AG20443 (cell line): ENCODE measurements around the gene RIOK2.
A peak's percentile ranks its signal among the peaks of the same experiment; 100 is the strongest.
"Not testable (repeated sequence)": the region's sequence is repeated elsewhere in the genome, so short reads cannot be mapped to it uniquely, and the experiment has no call there.

Experiments
- DNase-seq: peaks from one replicate; pipeline ENCODE4 v3.0.0; 2012; ENCODE audit warnings: low spot score, mixed read lengths

Gene RIOK2

DNA sequence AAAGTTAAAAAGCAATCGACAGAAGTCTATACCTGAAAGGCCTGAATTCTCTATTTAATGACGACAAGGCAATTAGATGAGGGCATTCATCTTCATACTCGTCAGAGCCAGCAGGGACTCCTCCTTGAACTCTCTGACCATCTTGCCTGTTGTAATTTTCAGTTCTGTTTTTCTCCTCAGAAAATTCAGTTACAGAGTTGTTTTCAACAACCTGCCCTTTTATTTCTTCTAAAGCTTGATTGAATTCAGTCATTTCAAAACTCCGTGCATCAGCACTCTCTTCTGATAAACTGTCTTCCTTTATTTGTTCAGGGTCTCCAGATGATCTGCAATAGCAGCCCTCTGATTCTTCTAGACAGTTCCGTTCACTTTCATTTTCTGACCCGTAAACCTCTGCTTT, 15.6 kb downstream of the RIOK2 start:
- DNase-seq = no peak

DNA sequence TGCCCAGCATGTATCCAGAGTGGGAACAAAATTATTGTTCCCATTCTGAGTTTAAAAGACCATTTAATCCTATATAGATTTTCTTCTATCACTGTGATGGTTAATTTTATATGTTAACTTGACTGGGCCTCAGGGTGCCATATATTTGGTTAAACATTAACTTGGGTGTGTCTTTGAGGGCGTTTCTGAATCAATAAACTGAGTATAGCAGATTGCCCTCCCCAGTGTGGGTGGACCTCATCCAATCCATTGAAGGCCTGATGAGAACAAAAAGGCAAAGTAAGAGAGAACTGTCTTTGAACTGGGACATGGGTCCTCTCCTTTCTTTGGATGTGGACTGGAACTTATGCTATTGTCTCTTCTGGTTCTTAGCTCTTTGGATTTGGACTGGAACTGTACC, 17.3 kb downstream of the RIOK2 start:
- no peak for DNase-seq

DNA sequence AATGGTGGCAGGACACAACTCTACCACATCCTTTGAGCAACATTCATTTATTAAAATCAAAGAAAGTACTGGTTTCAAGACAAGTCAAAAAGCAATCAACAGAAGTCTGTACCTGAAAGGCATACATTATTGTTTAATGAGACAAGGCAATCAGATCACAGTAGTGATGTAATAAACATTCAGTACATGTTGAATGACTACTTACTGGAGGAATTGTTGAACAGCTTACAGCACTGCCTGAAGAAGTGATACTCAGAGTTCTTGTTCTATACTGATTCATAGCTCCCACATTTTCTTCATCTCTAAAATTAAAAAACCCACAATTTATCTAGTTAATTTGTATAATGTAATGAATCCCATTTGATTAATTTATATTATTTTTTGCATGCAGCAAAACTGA, 18.2 kb downstream of the RIOK2 start:
- DNase-seq = no peak

DNA sequence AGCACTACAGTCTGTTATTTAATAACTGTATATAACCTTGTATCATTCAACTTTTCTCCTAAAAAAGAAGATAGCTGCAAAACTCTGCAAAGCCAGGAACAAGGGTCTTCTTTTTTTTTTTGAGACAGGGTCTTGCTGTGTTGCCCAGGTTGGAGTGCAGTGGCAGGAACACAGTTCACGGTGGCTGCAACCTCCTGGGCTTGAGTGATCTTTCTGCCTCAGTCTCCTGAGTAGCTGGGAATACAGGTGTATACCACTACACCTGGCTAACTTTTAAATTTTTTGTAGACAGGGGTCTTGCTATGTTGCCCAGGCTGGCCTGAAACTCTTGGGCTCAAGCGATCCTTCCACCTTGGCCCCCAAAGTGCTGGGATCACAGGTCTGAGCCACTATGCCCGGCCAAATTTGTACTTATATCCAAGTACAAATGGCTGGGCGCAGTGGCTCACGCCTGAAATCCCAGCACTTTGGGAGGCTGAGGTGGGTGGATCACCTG, 19.2 kb downstream of the RIOK2 start:
- DNase-seq = no peak

DNA sequence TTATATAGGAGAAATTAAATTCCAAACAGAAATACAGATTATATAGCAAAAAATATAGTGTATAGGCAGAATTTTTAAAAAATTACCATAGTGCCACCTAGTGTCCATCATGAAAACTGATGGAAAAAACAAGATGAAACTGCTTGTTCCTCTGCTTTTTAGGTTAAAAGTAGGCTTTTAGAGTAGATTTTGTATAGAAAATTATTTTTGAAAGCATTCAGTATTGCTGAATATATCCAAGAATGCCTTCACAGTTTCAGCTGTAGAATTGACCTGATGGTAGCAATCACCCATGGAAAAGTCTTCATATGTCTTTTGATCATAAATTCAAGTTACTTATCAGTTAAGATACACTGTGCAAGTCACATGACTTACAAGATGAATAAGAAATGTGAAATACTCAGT, 19.7 kb downstream of the RIOK2 start:
- no peak for DNase-seq

DNA sequence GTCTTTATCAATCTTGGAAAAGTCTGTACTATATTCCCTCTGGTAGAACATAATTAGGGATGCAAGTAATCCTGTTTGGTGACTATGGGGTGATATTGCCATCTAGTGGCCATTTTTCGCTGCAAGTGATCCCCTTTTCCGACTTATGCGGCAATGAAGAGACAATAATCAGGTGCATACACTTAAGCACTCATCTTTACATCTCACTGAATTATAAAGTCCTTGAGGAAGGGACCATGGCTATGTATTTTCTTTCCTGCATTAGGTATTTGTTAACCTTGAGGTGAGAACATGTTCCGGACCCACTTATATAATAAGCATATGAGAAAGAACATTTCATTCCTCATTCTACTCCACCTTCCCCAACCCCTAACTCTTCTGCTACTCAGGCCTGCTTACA, 21.0 kb downstream of the RIOK2 start:
- peak; percentile 48 for DNase-seq

DNA sequence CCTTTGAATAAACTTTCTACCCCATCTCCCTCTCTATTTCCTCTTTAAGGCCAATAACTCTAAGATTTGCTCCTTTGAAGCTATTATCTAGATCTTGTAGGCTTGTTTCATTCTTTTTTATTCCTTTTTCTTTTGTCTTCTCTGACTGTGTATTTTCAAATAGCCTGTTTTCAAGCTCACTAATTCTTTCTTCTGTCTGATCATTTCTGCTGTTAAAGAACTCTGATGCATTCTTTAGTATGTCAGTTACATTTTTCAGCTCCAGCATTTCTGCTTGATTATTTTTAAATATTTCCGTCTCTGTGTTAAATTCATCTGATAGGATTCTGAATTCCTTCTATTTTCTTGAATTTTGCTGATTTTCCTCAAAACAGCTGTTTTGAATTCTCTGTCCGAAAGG, 25.4 kb downstream of the RIOK2 start:
- no peak for DNase-seq

DNA sequence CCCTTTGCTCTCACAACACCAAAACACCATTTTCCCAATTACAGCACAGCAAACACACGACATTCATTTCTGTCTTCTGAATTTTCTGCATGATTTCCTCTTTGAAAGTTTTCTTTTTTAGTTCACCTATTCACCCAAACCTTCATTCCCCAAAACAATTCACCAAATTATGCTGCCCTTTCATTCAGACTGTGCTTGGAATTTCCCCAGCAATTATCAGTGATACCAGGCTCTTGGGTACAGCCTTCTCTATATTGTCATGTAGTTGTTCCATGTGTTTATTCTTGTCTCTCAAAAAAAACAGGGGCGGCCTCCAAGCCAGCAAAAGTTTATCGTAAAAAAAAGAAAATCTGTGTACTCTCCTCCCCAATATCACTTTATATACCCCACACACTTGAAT, 31.7 kb downstream of the RIOK2 start:
- DNase-seq = no peak

DNA sequence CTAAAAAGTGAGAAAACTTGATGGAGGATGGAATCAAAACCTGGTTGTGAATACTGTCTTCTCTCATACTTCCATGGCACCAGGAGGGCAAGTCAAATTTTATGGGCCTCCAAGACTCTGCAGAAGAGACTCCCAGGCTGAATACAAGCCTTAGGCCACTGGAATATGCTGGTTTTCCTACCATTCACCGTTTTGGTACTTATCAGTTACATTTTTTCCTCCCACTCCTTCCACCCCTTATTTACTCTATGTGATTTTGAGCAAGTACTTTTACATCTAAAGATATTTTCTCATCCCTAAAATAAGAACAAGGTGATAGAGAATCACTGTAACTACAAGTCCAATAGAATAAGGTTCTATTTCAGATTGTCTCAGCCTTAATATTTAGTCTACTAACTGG, 32.6 kb downstream of the RIOK2 start:
- no peak for DNase-seq

DNA sequence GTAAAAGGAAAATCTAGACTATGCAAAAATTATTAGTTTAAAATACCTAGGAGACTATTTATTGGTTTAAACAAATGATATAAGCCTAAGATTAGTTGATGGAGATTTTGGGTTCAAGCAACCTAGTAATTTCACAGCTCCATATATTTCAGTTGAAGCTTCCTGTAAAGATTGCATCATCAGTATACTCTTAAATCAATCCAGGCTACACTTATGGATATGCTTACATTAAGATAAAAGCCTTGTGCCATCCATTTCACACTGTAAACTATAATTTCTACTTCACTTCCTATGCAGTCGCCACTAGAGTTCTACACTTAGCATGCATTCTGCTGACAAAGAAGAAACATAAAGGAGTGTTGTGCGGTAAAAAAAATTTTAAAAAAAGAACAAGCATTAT, 33.3 kb downstream of the RIOK2 start:
- DNase-seq = no peak

DNA sequence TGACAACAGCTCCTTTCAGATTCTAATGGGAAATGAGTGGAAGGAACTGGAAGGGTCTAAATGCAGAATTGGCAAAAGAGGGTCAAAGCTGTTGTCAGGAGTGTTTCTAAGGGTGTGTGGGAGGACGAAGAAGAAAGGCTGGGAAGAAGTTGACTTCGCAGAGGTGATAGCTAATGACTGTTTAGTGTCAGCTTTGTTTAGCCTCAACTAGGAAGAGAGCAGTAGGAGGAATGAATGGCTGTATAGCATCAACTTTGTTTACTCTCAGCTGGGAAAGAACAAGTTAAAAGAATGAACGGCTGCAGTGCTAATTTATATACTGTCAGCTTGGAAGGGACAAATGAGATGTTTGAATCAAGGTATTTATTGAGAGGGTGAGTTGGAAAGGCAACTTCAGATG, 34.8 kb downstream of the RIOK2 start:
- no peak for DNase-seq

DNA sequence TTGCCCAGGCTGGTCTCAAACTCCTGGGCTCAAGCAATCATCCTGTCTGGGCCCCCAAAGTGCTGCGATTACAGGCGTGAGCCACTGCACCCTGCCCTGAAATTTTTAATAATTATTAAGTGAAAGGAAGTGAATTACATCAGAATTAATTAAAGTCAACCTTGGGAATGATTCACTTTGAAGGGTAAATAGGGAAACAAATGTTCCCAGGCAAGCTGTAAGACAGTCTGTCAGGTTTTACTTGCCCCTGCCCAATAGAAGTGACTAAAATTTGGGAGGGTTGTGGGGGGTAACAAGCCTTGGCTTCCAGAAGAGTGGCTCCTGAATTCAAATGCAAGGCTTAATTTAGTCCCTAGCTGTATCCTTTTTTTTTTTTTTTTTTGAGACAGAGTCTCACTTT, 39.3 kb downstream of the RIOK2 start:
- DNase-seq = no peak

DNA sequence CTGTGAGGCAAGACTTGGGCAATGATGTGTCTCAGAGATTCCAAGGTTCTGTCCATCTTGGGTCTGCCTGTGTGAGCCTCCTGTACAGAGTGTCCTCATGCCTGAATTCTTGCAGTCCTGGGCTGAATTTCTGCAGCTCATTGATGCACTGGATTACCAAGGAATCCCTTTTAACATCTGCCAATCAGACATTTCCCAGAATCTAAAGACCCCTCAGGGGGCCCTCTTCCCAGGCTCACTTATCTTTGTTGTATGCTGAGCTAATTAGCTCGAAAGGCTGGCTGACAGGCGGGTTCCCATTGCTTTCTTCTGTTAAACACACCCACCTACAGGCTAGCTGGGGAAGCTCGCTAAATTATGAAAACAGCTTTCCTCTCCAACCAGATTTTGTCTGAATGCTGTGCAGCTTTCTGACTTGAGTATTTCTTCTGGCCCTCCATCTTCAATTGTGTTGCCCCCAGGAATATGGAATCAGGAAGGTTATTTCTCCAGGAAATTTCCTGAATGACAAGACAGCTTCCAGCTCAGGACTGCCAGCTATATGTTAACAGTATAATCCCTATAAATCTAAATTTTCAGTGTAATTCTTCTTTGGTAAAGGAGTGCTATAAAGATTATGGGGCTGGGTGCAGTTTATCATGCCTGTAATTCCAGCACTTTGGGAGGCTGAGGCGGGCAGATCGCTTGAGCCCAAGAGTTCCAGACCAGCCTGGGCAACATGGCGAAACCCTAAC, 40.4 kb downstream of the RIOK2 start, which contains the start of gene LIX1:
LIX1 (minus strand) TSS at position 91 of the 734 bp plus-strand sequence; CDS start at position 56, 35 bp downstream.
- DNase-seq = peak; percentile 63

DNA sequence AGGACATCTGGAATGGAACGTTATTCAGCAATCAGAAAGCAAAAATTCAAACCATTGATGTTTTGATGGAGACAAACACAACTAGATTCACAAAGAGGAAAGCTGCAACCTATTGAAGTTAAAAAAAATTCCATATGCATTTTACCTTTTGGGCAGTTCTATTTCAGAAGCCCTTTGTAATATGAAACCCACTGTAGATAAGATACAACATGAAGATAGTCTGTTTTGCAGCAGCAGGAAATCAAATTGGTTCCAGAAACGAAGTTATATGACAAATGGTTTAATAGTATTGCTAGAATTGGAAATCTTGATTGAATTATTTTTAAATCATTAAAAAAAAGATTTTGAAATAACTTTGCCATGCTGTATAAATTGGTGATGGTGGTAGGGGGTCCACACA, 41.5 kb downstream of the RIOK2 start:
- DNase-seq = no peak

DNA sequence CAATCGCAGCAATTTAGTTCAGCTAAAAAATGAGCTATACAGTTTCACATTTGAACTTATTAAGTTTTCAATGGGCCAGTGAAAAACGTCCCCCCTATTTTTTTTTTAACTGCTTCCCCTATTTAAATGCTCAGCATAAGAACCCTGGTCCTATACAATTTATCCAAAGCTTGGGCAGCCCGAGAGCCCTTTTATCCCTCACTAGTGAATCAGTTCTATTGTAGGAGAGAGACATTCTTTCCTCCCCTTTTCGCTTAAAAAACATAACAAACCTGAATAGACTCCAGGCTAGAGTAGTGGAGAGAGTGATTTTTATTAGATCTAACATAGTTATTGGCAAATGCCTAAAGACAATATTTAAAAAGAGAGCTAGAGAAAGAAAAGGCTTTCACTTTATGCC, 42.0 kb downstream of the RIOK2 start:
- no peak for DNase-seq

DNA sequence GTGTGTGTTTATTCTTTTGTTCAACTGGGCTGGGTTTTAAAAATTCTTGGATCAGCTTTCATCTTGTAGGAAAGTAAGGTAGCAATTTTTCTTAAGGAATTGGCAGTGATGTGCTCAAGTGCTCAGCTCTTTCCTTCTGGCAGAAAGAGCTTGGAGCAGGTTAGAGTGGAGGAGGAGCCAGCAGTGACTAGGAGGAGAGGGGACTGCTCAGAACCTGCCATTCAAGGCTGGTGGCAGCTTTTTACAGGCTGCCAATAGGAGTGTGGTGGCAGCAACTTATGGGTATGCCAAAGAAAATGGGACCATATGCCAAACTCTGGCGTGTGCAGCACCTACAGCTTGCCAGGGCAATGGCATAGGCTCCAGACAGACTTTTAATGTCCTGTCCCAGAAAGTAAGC, 42.8 kb downstream of the RIOK2 start:
- DNase-seq = not testable (repeated sequence)

DNA sequence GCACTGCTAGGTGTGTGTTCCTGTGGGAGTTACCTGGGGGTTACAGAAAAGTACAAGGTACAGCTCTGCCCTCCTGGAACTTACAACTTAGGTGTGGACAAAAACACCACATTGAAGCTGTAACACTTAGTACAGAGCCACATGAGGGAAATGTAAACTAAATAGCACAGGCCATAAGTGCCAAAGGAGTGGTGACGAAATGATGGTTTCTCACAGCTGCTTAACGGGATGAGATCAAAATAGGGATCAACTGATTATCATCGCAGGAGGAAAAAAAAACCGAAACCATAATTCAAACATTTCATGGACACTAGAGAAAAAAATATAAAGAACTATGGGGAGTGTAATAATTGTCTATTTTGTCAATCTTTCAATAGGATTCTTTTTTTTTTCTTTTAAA, 46.6 kb downstream of the RIOK2 start:
- no peak for DNase-seq

DNA sequence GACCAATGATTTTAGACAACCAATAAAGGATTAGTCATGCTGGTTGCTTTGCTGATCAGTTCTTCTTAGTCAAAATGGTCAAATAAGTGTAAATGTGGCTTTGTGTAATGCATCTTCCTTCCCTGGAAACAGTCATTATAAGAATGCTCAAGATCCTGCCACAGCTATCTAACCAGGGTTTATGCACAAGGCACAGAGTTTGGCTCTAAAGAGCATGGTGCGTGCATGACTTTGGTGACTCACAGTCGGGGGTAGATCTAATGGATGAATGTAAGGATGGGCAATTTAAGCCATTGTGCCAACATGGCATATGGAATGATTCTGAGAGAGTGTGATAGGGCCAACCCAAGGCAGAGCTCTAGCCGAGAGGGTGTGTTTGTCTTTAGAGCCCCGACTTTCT, 47.2 kb downstream of the RIOK2 start:
- no peak for DNase-seq

DNA sequence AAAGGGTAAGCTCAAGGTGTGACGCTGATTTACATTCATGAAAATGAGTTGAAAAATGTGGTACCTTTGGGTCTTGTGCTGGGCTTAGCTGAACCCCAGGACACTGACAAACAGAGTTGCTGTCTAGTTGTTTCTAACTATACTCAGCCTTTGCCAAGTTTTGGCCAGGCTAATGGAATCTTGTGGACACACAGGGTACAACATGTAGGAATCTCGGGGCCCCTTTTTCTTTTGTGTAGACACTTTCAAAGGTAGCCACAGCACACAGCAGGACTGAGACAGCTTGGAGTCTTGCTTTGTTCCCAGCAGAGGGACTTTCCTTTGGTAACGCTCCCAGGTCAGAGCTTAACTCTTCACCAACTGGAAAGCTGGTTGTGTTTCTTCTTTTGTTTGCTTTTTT, 48.4 kb downstream of the RIOK2 start:
- DNase-seq = no peak

DNA sequence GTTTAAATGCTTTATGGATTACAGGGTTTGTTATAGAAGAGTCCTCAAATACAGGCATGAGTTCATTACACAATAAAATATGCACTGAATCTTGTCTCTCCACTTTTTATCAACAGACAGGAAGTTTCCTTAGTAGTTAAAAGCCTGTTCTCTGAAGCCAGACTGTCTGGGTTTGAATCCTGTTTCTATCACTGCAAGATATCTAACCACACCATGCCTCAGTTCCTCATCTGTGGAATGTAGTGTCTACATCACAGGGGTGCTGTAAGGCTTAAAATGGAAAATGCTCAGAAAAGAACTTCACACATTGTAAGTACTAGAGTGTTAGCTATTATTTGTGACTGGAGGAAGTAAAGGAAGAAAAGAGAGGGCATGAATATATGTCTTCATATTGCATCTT, 49.9 kb downstream of the RIOK2 start:
- no peak for DNase-seq

DNA sequence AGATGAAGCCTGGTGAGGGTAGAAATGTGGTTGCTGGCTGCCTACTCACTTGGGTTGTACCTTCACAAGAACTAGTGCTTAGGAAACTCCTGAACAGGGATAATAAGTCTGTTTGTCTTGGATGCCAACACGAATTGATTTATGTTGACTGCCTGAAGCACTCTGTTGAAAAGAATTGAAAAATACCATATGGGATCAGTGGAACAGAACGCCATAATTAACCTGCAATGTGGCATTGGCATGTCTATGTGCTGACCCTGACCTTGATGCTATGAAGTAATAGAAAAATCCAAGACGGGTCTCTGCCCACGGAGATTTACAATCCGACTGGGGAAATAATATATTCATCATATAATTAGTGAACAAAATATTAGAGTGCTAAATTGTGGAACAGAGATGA, 51.1 kb downstream of the RIOK2 start:
- no peak for DNase-seq

DNA sequence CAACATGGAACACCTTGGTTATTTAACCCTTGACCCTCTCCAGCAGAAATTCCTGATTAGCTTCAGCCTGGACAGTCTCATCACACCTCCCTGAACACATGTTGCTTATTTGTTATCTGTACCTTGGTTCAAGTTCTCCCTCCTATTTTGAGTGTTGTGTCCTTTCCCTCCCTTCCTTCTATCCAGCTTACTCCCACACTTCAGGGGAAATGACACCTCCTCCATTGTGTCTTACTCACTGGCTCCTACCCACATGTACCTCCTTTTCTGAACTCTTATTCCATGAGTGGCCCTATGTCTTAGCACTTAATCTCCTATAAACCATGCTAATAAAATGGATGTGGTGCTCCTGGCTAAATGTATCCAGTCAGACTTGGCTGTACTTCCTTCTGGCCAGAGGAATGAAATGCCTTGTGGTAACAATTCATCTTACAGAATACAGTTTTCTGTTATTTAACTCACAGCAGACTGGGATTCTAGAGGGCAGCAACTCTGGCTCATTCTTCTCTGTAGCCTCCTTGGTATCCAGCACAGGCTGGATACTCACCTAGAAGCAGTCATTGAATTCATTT, 51.8 kb downstream of the RIOK2 start:
- DNase-seq = peak; percentile 16

DNA sequence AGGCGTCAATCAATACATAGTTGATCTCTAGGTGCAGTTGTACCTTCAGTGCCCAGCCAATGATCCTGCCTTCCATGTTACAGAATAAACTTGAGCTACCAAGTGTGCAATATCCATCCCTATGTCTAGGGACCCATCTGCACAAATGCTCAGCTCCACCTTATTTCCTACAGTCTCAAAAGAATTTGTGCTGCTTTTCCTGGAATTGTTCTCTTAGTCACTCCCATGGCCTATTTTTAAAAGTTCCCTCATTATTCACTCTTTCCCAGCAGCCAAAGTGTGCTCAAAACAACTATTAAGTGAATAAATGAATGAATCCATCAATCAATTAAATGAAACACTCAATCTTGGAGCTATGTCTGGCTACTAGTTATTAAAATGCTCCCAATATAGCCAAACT, 55.3 kb downstream of the RIOK2 start:
- no peak for DNase-seq

DNA sequence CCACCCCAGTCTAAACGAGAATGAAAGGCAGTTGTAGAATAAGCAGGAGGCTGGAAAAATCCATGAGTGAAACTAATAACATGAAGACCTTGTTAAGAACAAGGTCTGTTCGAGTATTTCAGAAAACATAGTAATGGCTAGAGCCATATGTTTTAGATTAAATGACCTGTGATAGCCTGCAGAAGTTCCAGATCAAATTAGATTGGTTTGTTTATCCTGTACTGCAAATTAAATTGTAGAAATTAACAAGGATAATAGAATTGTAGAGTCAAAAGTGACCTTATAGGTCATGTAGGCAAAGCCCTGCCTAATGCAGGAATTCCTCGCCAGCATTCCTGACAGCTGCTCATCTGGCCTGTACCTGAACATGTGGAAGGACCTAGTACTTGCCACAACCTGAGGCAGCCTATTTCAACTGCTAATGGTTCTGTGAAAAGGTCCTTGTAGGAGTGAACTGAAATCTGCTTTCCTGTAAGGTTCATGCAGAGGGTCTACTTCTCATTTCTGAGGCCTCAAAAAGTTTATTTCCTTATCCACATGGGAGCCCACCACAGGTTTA, 57.8 kb downstream of the RIOK2 start:
- no peak for DNase-seq
